ENCODE results near the gene LRRC61.
"Not testable (repeated sequence)": the region's sequence is repeated elsewhere in the genome, so short reads cannot be mapped to it uniquely, and the experiment has no call there.

The LRRC61 gene

GRCh38 chr7:150307129-150307528, 16.0 kb upstream of the LRRC61 start:
- DNase-seq (ENCODE audit: low read depth in 2 of 2), result no peak

- DNase-seq (ENCODE audit: low read depth in 2 of 2), result no peak
Observed at GRCh38 chr7:150307904-150308303, 15.3 kb upstream of the LRRC61 start.

GRCh38 chr7:150308575-150308974, 14.6 kb upstream of the LRRC61 start:
- DNase-seq (ENCODE audit: low read depth in 2 of 2), result no peak

- no peak for DNase-seq (ENCODE audit: low read depth in 2 of 2)
Observed at GRCh38 chr7:150311146-150311545, 12.0 kb upstream of the LRRC61 start.

- DNase-seq (ENCODE audit: low read depth in 2 of 2), result no peak
Observed at GRCh38 chr7:150311711-150312110, 11.4 kb upstream of the LRRC61 start.

- DNase-seq (ENCODE audit: low read depth in 2 of 2), result not testable (repeated sequence)
Observed at GRCh38 chr7:150312649-150313366, 10.3 kb upstream of the LRRC61 start.

- no peak for DNase-seq (ENCODE audit: low read depth in 2 of 2)
Observed at GRCh38 chr7:150313367-150313809, 9.8 kb upstream of the LRRC61 start.

GRCh38 chr7:150313870-150314269, 9.3 kb upstream of the LRRC61 start:
- no peak for DNase-seq (ENCODE audit: low read depth in 2 of 2)

- DNase-seq (ENCODE audit: low read depth in 2 of 2), result no peak
Observed at GRCh38 chr7:150314639-150315239, 8.4 kb upstream of the LRRC61 start.

- DNase-seq (ENCODE audit: low read depth in 2 of 2), result not testable (repeated sequence)
Observed at GRCh38 chr7:150316987-150317386, 6.2 kb upstream of the LRRC61 start.

- no peak for DNase-seq (ENCODE audit: low read depth in 2 of 2)
Observed at GRCh38 chr7:150317748-150318444, 5.3 kb upstream of the LRRC61 start.

- no peak for DNase-seq (ENCODE audit: low read depth in 2 of 2)
Observed at GRCh38 chr7:150321788-150322113, 1.4 kb upstream of the LRRC61 start.

GRCh38 chr7:150322114-150322832, 882 bp upstream of the LRRC61 start:
- DNase-seq (ENCODE audit: low read depth in 2 of 2), result peak in 1 of 2 donors; percentile 44

- no peak for DNase-seq (ENCODE audit: low read depth in 2 of 2)
Observed at GRCh38 chr7:150323682-150324372, 672 bp downstream of the LRRC61 start.

GRCh38 chr7:150324373-150324961, 1.3 kb downstream of the LRRC61 start:
- no peak for DNase-seq (ENCODE audit: low read depth in 2 of 2)

GRCh38 chr7:150325110-150325611, 2.0 kb downstream of the LRRC61 start:
- no peak for DNase-seq (ENCODE audit: low read depth in 2 of 2)

- DNase-seq (ENCODE audit: low read depth in 2 of 2), result no peak
Observed at GRCh38 chr7:150325901-150326300, 2.7 kb downstream of the LRRC61 start.

GRCh38 chr7:150326657-150327268, 3.6 kb downstream of the LRRC61 start:
- DNase-seq (ENCODE audit: low read depth in 2 of 2), result no peak

GRCh38 chr7:150327308-150327707, 4.2 kb downstream of the LRRC61 start:
- DNase-seq (ENCODE audit: low read depth in 2 of 2), result no peak

GRCh38 chr7:150329331-150330120, 6.4 kb downstream of the LRRC61 start:
- DNase-seq (ENCODE audit: low read depth in 2 of 2), result no peak

Measured in stimulated activated CD8-positive, alpha-beta memory T cell treated with anti-CD3 and anti-CD28 coated beads, Interleukin-15, amount 100 ng/mL, for 4 hours (primary cell).